Liver (tissue), 9 donors: Measurements from ENCODE around the gene AEBP2. TPM values are rescaled to one million over a fixed set of nuclear protein-coding genes. Genes with fewer than 3 reads are reported as not detected.

Experiments
- DNase-seq: peaks from one replicate; pipeline ENCODE4 v3.0.0-alpha.2; 2017; ENCODE audit warnings: low spot score
- H3K27ac ChIP-seq, 2 donors: one replicate each; pipeline ENCODE4 v1.7.0; 2013; ENCODE audit warnings: inconsistent platforms in 2 of 2, low read length in 2 of 2, control low read depth in 1 of 2, low read depth in 1 of 2, mild to moderate bottlenecking in 1 of 2
- H3K27me3 ChIP-seq, 4 donors: one replicate each; pipeline versions ENCODE4 v1.6.1 to v1.7.0; 2013; ENCODE audit warnings: low read length in 3 of 4, inconsistent platforms in 1 of 4, mild to moderate bottlenecking in 1 of 4, moderate library complexity in 1 of 4; ENCODE audit not compliant: control insufficient read depth in 4 of 4, insufficient read depth in 4 of 4
- H3K36me3 ChIP-seq, 4 donors: one replicate each; pipeline versions ENCODE4 v1.6.1 to v1.7.0; 2013; ENCODE audit warnings: low read length in 3 of 4, mild to moderate bottlenecking in 3 of 4, low read depth in 1 of 4, moderate library complexity in 1 of 4; ENCODE audit not compliant: control insufficient read depth in 4 of 4, insufficient read depth in 3 of 4
- H3K4me1 ChIP-seq, 4 donors: one replicate each; pipeline versions ENCODE4 v1.6.1 to v1.7.0; 2013; ENCODE audit warnings: low read length in 3 of 4, mild to moderate bottlenecking in 3 of 4, moderate library complexity in 1 of 4; ENCODE audit not compliant: control insufficient read depth in 4 of 4, insufficient read depth in 4 of 4
- H3K4me3 ChIP-seq, 3 donors: one replicate each; pipeline versions ENCODE4 v1.6.1 to v1.7.0; 2013; ENCODE audit warnings: low read length in 3 of 3, control low read depth in 1 of 3, low read depth in 1 of 3, mild to moderate bottlenecking in 1 of 3
- H3K9ac ChIP-seq, 2 donors: one replicate each; pipeline ENCODE4 v1.7.0; 2013; ENCODE audit warnings: low read length in 2 of 2, mild to moderate bottlenecking in 2 of 2, moderate library complexity in 2 of 2, control low read depth in 1 of 2, low read depth in 1 of 2
- H3K9me3 ChIP-seq, 4 donors: one replicate each; pipeline versions ENCODE4 v1.6.1 to v1.7.0; 2013; ENCODE audit warnings: low read length in 3 of 4; ENCODE audit not compliant: control insufficient read depth in 4 of 4
- EGR1 ChIP-seq, 2 donors: IDR thresholded peaks; 2 replicates each; pipeline ENCODE4 v1.6.1; 2016 to 2018; ENCODE audit warnings: antibody characterized with exemption in 2 of 2, low read depth in 2 of 2
- FOXA2 ChIP-seq: IDR thresholded peaks from 2 replicates; pipeline ENCODE4 v1.6.1; 2016; ENCODE audit warnings: antibody characterized with exemption
- GABPA ChIP-seq, 2 donors: IDR thresholded peaks in 1 of 2; conservative IDR thresholded peaks in 1 of 2; 2 replicates each; pipeline ENCODE4 v1.6.1; 2016; ENCODE audit warnings: antibody characterized with exemption in 2 of 2, mild to moderate bottlenecking in 1 of 2, moderate library complexity in 1 of 2
- HNF4A ChIP-seq, 2 donors: conservative IDR thresholded peaks; 2 replicates each; pipeline ENCODE4 v1.6.1; 2016; ENCODE audit warnings: antibody characterized with exemption in 2 of 2, mild to moderate bottlenecking in 2 of 2
- HNF4G ChIP-seq: IDR thresholded peaks from 2 replicates; pipeline ENCODE4 v1.6.1; 2016; ENCODE audit warnings: antibody characterized with exemption
- JUND ChIP-seq, 2 donors: IDR thresholded peaks; 2 replicates each; pipeline ENCODE4 v1.6.1; 2016; ENCODE audit warnings: antibody characterized with exemption in 2 of 2
- NR2F2 ChIP-seq: IDR thresholded peaks from 2 replicates; pipeline ENCODE4 v1.6.1; 2016; ENCODE audit warnings: antibody characterized with exemption
- RAD21 ChIP-seq, 2 donors: IDR thresholded peaks; 2 replicates each; pipeline ENCODE4 v1.6.1; 2016; ENCODE audit warnings: antibody characterized with exemption in 2 of 2, mild to moderate bottlenecking in 2 of 2
- SP1 ChIP-seq: IDR thresholded peaks from 2 replicates; pipeline ENCODE4 v1.6.1; 2018; ENCODE audit warnings: antibody characterized with exemption, mild to moderate bottlenecking
- TAF1 ChIP-seq: conservative IDR thresholded peaks from 2 replicates; pipeline ENCODE4 v1.6.1; 2016; ENCODE audit warnings: antibody characterized with exemption, mild to moderate bottlenecking
- YY1 ChIP-seq: IDR thresholded peaks from 2 replicates; pipeline ENCODE4 v1.6.1; 2016; ENCODE audit warnings: antibody characterized with exemption, mild to moderate bottlenecking
- WGBS: extraction: QIAGEN DNeasy Blood & Tissue Kit; methylation state at CpG from one replicate; pipeline ENCODE4 v1.1.7; 2013; 5-methylcytosine and 5-hydroxymethylcytosine counted together
- polyA plus RNA-seq, 2 donors: library from polyadenylated mRNA; stranded (reverse) in 1 of 2; unstranded in 1 of 2; fragments of 200-250 nt in 1 of 2; fragments of >200 nt in 1 of 2; fragmentation: Nextera tagmentation in 1 of 2; extraction: Ambion mirVana in 1 of 2; gene quantifications; one replicate each; pipeline versions ENCODE4 v1.2.1 to v1.2.3, GENCODE V29; 2013 to 2015
- total RNA-seq, 2 donors: library from RNA; depleted of rRNA; stranded (reverse); fragments of >200 nt; gene quantifications; one replicate each; pipeline ENCODE4 v1.2.3, GENCODE V29; 2014
- TF ChIP-seq, protein P1 (sequence below): IDR thresholded peaks from 2 replicates; pipeline ENCODE4 v1.6.1; 2016; ENCODE audit warnings: antibody characterized with exemption
- TF ChIP-seq, protein P2 (sequence below): IDR thresholded peaks from 2 replicates; pipeline ENCODE4 v1.6.1; 2016; ENCODE audit warnings: antibody characterized with exemption
- TF ChIP-seq, protein P3 (sequence below): fragments of 150-350 bp; IDR thresholded peaks from 2 replicates; pipeline ENCODE4 v1.5.1; 2017; ENCODE audit warnings: improper control_type of control experiment, low read depth, low read length; ENCODE audit not compliant: missing input control
- TF ChIP-seq, protein P4 (sequence below): IDR thresholded peaks from 2 replicates; pipeline ENCODE4 v1.6.1; 2016; ENCODE audit warnings: antibody characterized with exemption
- TF ChIP-seq, protein P5 (sequence below): IDR thresholded peaks from 2 replicates; pipeline ENCODE4 v1.6.1; 2016; ENCODE audit warnings: antibody characterized with exemption, mild to moderate bottlenecking
- donor health status: healthy.
- donor health status: healthy.
- donor health status: healthy.
- donor health status: healthy.
- donor health status: healthy.

The AEBP2 gene
- total and polyA plus RNA-seq, 4 donors = 4.6 to 18.8 (median 8.9) TPM

DNA sequence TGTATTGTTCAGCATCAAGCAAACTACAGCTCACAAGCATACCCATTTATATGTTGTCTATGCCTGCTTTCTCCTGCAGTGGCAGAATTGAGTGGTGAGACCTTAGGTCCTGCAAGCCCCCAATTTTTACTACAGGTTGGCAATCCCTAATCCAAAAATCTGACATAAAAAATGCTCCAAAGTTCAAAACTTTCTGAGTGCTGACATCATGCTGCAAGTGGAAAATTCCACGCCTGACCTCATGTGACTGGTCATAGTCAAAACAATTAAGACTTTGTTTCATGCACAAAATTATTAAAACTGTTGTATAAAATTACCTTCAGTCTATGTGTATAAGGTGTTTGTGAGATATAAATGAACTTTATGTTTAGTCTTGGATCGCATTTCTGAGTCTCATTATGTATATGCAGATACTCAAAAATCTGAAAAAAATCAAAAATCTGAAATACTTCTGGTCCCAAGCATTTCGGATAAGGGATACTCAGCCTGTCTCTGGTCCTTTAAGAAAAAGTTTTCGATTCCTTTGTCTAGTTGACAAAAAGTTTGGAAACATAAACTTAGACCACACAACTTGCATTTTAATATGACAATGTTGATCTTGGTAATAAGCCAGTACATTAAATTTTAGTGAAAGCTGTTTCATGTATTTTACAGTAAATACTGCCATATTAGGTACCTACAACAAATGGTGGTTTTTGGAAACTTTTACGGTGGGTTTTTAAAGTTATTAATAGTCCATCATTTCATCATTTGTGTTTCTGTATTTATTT lies 81.5 kb downstream of the AEBP2 start:
- no peak overlapping the region for H3K9ac ChIP-seq

DNA sequence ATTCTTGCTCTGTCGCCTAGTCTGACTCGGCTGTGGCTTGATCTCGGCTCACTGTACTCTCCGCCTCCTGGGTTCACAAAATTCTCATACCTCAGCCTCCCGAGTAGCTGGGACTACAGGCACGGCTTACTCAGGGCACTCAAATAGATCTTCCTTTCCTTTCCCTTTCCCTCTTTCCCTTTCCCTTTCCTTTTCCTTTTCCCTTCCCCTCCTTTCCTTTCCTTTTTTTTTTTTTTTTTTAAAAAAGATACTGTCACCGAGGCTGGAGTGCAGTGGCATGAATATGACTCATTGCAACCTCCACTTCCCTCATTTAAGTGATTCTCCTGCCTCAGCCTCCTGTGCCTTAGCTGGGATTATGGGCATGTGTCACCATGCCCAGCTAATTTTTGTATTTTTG lies 86.0 kb downstream of the AEBP2 start:
- Histone ChIP-seq H3K27ac (no peak overlapping the region), H3K4me1 (peaks cover 3 to 15% (median 11%) of the 10 kb centered on the region in 4 donors), H3K36me3 (peaks cover 0 to 1% (median 0%) of the 10 kb centered on the region in 4 donors), H3K4me3 (no peak overlapping the region), H3K9me3 (no peaks in the 10 kb centered on the region), H3K27me3 (no peaks in the 10 kb centered on the region), H3K9ac (no peak overlapping the region)
- 89% methylated on average over 7 of the region's 7 CpGs for WGBS
- TF ChIP-seq, protein P1, sequence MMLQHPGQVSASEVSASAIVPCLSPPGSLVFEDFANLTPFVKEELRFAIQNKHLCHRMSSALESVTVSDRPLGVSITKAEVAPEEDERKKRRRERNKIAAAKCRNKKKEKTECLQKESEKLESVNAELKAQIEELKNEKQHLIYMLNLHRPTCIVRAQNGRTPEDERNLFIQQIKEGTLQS = no peak
- TF ChIP-seq SP1 (no peak), HNF4A (conservative IDR thresholded peaks at IDR 0.05) (no peak), GABPA (IDR thresholded peaks at IDR 0.05 in 1 of 2, conservative IDR thresholded peaks at IDR 0.05 in 1 of 2) (no peak), YY1 (no peak), FOXA2 (no peak), JUND (IDR thresholded peaks at IDR 0.05) (no peak), NR2F2 (no peak)
- TF ChIP-seq, protein P2, sequence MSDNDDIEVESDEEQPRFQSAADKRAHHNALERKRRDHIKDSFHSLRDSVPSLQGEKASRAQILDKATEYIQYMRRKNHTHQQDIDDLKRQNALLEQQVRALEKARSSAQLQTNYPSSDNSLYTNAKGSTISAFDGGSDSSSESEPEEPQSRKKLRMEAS = no peak
- DNase-seq = no peak

More for the DNA sequence above, 81.5 kb downstream of the AEBP2 start:
- H3K9me3 ChIP-seq = no peaks in the 10 kb centered on the region
- H3K4me3 ChIP-seq = no peak overlapping the region
- WGBS = 93% methylated on average over 5 of the region's 5 CpGs
- no peak for DNase-seq
- no peak for TF ChIP-seq JUND (IDR thresholded peaks at IDR 0.05)
- no peak for TF ChIP-seq HNF4A (conservative IDR thresholded peaks at IDR 0.05)
- TF ChIP-seq, protein P3, sequence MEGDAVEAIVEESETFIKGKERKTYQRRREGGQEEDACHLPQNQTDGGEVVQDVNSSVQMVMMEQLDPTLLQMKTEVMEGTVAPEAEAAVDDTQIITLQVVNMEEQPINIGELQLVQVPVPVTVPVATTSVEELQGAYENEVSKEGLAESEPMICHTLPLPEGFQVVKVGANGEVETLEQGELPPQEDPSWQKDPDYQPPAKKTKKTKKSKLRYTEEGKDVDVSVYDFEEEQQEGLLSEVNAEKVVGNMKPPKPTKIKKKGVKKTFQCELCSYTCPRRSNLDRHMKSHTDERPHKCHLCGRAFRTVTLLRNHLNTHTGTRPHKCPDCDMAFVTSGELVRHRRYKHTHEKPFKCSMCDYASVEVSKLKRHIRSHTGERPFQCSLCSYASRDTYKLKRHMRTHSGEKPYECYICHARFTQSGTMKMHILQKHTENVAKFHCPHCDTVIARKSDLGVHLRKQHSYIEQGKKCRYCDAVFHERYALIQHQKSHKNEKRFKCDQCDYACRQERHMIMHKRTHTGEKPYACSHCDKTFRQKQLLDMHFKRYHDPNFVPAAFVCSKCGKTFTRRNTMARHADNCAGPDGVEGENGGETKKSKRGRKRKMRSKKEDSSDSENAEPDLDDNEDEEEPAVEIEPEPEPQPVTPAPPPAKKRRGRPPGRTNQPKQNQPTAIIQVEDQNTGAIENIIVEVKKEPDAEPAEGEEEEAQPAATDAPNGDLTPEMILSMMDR = no peak
- no peaks in the 10 kb centered on the region for H3K27me3 ChIP-seq
- no peak overlapping the region for H3K27ac ChIP-seq
- H3K4me1 ChIP-seq = peaks cover 0 to 3% (median 0%) of the 10 kb centered on the region in 4 donors
- H3K36me3 ChIP-seq = peaks cover 0 to 2% (median 0%) of the 10 kb centered on the region in 4 donors

GRCh38 chr12:19527866-19528265 lies 88.6 kb downstream of the AEBP2 start:
- Histone ChIP-seq H3K9ac (no peak overlapping the region), H3K9me3 (no peaks in the 10 kb centered on the region), H3K4me3 (no peak overlapping the region), H3K4me1 (peaks cover 3 to 20% (median 13%) of the 10 kb centered on the region in 4 donors), H3K27me3 (no peaks in the 10 kb centered on the region), H3K27ac (no peak overlapping the region), H3K36me3 (peaks cover 0 to 1% (median 0%) of the 10 kb centered on the region in 4 donors)
- whole genome bisulfite sequencing = 83% methylated on average over 3 of the region's 3 CpGs
- no peak for DNase-seq
- TF ChIP-seq, protein P4, sequence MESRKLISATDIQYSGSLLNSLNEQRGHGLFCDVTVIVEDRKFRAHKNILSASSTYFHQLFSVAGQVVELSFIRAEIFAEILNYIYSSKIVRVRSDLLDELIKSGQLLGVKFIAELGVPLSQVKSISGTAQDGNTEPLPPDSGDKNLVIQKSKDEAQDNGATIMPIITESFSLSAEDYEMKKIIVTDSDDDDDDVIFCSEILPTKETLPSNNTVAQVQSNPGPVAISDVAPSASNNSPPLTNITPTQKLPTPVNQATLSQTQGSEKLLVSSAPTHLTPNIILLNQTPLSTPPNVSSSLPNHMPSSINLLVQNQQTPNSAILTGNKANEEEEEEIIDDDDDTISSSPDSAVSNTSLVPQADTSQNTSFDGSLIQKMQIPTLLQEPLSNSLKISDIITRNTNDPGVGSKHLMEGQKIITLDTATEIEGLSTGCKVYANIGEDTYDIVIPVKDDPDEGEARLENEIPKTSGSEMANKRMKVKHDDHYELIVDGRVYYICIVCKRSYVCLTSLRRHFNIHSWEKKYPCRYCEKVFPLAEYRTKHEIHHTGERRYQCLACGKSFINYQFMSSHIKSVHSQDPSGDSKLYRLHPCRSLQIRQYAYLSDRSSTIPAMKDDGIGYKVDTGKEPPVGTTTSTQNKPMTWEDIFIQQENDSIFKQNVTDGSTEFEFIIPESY = no peak
- TF ChIP-seq TAF1 (no peak), JUND (IDR thresholded peaks at IDR 0.05) (no peak), EGR1 (IDR thresholded peaks at IDR 0.05; ENCODE audit: low read depth in 2 of 2) (no peak), HNF4A (conservative IDR thresholded peaks at IDR 0.05) (no peak), HNF4G (no peak), NR2F2 (no peak), FOXA2 (no peak), GABPA (IDR thresholded peaks at IDR 0.05 in 1 of 2, conservative IDR thresholded peaks at IDR 0.05 in 1 of 2) (no peak), RAD21 (IDR thresholded peaks at IDR 0.05) (no peak), SP1 (no peak)
- TF ChIP-seq, protein P5, sequence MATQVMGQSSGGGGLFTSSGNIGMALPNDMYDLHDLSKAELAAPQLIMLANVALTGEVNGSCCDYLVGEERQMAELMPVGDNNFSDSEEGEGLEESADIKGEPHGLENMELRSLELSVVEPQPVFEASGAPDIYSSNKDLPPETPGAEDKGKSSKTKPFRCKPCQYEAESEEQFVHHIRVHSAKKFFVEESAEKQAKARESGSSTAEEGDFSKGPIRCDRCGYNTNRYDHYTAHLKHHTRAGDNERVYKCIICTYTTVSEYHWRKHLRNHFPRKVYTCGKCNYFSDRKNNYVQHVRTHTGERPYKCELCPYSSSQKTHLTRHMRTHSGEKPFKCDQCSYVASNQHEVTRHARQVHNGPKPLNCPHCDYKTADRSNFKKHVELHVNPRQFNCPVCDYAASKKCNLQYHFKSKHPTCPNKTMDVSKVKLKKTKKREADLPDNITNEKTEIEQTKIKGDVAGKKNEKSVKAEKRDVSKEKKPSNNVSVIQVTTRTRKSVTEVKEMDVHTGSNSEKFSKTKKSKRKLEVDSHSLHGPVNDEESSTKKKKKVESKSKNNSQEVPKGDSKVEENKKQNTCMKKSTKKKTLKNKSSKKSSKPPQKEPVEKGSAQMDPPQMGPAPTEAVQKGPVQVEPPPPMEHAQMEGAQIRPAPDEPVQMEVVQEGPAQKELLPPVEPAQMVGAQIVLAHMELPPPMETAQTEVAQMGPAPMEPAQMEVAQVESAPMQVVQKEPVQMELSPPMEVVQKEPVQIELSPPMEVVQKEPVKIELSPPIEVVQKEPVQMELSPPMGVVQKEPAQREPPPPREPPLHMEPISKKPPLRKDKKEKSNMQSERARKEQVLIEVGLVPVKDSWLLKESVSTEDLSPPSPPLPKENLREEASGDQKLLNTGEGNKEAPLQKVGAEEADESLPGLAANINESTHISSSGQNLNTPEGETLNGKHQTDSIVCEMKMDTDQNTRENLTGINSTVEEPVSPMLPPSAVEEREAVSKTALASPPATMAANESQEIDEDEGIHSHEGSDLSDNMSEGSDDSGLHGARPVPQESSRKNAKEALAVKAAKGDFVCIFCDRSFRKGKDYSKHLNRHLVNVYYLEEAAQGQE = no peak
- TF ChIP-seq, protein P2 = no peak
